Prostate gland (tissue), 2 donors: ENCODE measurements around the gene TPP1. TPM values are rescaled to one million over a fixed set of nuclear protein-coding genes. Genes with fewer than 3 reads are reported as not detected.

ENCODE experiments used
- DNase-seq: peaks from one replicate; pipeline ENCODE4 v3.0.0-alpha.2; 2019; ENCODE audit warnings: low spot score
- H3K27ac ChIP-seq, 2 donors: fragments of 200-600 bp; sonication (generic); 2 replicates each; pipeline ENCODE4 v1.5.1; 2017 to 2019
- H3K27me3 ChIP-seq: fragments of 200-600 bp; sonication (generic); replicated peaks from 2 replicates; pipeline ENCODE4 v1.5.1; 2019; ENCODE audit not compliant: insufficient read depth
- H3K36me3 ChIP-seq, 2 donors: fragments of 200-600 bp; sonication (generic); 1 replicate in 1 of 2; 2 replicates in 1 of 2; pipeline versions ENCODE4 v1.5.1 to v1.8.1; 2017 to 2019
- H3K4me1 ChIP-seq: fragments of 200-600 bp; sonication (generic); replicated peaks from 2 replicates; pipeline ENCODE4 v1.5.1; 2019
- H3K4me3 ChIP-seq, 2 donors: fragments of 200-600 bp; sonication (generic); 2 replicates each; pipeline ENCODE4 v1.5.1; 2017 to 2019
- H3K9me3 ChIP-seq: fragments of 200-600 bp; sonication (generic); 2 replicates; pipeline ENCODE4 v1.5.1; 2017
- POLR2A ChIP-seq: fragments of 450-650 bp; IDR thresholded peaks from one replicate; pipeline ENCODE4 v1.6.1; 2016; ENCODE audit warnings: antibody characterized with exemption, mild to moderate bottlenecking
- POLR2AphosphoS5 ChIP-seq: sonication (generic); formaldehyde crosslinking; IDR thresholded peaks from one replicate; pipeline ENCODE4 v1.6.1; 2017; ENCODE audit warnings: antibody characterized with exemption
- WGBS: methylation state at CpG from one replicate; pipeline ENCODE4 v1.1.5; 2018; 5-methylcytosine and 5-hydroxymethylcytosine counted together
- intact Hi-C: fragments of 100-400 bp; cut with DNase I; formaldehyde crosslinking; loops from one replicate; pipeline ENCODE4 v1.14.2; 2022
- total RNA-seq, 2 donors: library from RNA; depleted of rRNA; stranded (reverse); fragments of >200 nt; gene quantifications; one replicate each; pipeline ENCODE4 v1.1.0, GENCODE V29; 2016
- TF ChIP-seq, protein P1 (sequence below), 4 experiments: fragments of 200-600 bp in 2 of 4; fragments of 450-650 bp in 2 of 4; sonication (generic) in 2 of 4; IDR thresholded peaks; 1 replicate in 3 of 4; 2 replicates in 1 of 4; pipeline ENCODE4 v1.5.1; 2016 to 2019; ENCODE audit warnings: antibody characterized with exemption in 4 of 4, mild to moderate bottlenecking in 2 of 4, moderate library complexity in 2 of 4

Gene TPP1
- total RNA-seq = 100 to 1,000 TPM in 1 of 2 donors, 10 to 100 TPM in 1; 94.6 to 147 TPM

DNA sequence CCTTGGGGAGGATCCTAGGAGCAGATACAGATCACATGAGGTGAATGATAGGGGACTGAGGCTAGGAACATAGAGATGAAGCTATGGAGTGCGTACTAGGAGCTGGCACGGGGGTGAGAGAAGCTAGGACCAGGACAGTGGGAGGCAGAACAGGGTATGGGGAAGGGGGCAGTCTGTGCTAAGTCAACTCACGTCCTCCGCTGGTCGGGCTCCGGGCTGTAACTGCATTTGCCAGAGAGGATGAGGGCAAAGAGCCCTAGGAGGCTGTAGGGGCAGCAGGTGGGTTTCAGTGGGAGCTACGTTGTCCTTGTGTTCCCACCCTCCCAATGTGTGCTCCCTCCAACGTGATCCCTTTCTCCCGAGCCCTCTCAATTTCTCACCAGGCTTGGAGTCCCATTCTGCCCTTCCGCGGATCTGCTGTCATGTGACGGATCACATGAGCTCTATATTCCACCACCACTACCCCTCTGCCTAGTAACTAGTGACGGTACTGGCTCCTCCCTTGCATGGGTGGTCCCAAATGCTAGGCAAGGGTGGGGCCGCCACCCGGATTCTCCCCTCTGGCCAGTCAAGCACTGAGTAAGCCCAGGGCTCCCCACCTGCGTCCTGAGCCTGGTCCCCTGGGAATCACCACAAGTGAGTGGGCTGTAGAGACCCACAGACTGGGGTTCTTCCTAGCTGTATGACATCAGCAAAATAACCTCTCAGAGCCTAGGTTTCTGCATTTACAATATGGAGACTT lies at the start of gene TPP1:
Gene TPP1, minus strand, starts transcription at position 419 of the 742 bp plus-strand sequence. Its CDS starts 22 bp downstream, at position 397.
- DNase-seq = peak; percentile 96
- H3K9me3 ChIP-seq = no peaks in the 10 kb centered on the region
- 0% methylated on average over 16 of the region's 16 CpGs for WGBS
- no peaks in the 10 kb centered on the region for H3K27me3 ChIP-seq
- TF ChIP-seq POLR2A = peak; percentile 90
- TF ChIP-seq, protein P1, sequence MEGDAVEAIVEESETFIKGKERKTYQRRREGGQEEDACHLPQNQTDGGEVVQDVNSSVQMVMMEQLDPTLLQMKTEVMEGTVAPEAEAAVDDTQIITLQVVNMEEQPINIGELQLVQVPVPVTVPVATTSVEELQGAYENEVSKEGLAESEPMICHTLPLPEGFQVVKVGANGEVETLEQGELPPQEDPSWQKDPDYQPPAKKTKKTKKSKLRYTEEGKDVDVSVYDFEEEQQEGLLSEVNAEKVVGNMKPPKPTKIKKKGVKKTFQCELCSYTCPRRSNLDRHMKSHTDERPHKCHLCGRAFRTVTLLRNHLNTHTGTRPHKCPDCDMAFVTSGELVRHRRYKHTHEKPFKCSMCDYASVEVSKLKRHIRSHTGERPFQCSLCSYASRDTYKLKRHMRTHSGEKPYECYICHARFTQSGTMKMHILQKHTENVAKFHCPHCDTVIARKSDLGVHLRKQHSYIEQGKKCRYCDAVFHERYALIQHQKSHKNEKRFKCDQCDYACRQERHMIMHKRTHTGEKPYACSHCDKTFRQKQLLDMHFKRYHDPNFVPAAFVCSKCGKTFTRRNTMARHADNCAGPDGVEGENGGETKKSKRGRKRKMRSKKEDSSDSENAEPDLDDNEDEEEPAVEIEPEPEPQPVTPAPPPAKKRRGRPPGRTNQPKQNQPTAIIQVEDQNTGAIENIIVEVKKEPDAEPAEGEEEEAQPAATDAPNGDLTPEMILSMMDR (IDR thresholded peaks at IDR 0.05) = peak in 1 of 4 experiments; percentile 13
- TF ChIP-seq POLR2AphosphoS5 = peak; percentile 99
- no peaks in the 10 kb centered on the region for H3K36me3 ChIP-seq
- no peaks in the 10 kb centered on the region for H3K4me1 ChIP-seq
- intact Hi-C loops = no loop called here
- H3K27ac ChIP-seq = peak within 1 kb of the TSS; percentile 77 to 84
- peak within 1 kb of the TSS; percentile 47 to 62 for H3K4me3 ChIP-seq

DNA sequence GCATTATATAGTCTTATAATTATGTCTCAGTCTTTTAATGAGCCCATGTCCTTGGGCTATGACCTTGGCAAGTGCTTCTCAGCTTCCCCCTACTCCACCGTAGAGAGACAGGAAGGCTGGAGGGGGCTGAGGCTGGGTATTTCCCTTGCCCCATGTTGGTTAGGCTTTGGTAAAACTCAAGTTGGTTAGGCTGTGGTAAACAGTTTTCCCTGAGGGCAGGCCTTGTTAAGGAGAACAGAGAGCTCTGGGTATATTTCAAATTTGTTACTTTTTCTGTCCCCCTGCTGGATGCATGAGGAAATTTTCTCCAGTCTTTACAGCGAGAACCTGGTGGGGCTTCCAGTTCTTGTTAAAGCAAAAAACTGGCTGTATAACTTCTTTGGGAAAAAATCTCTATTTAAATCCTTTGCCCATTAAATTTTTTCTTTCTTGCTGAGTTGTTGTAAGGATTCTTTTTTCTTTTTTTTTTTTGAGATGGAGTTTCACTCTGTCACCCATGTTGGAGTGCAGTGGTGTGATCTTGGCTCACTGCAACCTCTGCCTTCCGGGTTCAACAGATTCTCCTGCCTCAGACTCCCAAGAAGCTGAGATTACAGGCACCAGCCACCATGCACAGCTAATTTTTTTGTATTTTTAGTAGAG lies 48.6 kb upstream of the TPP1 start:
- no peak for TF ChIP-seq POLR2AphosphoS5
- TF ChIP-seq, protein P1 (IDR thresholded peaks at IDR 0.05) = peak in 3 of 4 experiments; percentile 33 to 52 (median 45)
- no peak overlapping the region for H3K4me3 ChIP-seq
- H3K27ac ChIP-seq = no peak overlapping the region
- H3K9me3 ChIP-seq = no peaks in the 10 kb centered on the region
- intact Hi-C loops = no loop called here
- WGBS = 80% methylated on average over 3 of the region's 3 CpGs
- H3K27me3 ChIP-seq = no peaks in the 10 kb centered on the region
- no peaks in the 10 kb centered on the region for H3K4me1 ChIP-seq
- no peaks in the 10 kb centered on the region for H3K36me3 ChIP-seq
- no peak for DNase-seq

DNA sequence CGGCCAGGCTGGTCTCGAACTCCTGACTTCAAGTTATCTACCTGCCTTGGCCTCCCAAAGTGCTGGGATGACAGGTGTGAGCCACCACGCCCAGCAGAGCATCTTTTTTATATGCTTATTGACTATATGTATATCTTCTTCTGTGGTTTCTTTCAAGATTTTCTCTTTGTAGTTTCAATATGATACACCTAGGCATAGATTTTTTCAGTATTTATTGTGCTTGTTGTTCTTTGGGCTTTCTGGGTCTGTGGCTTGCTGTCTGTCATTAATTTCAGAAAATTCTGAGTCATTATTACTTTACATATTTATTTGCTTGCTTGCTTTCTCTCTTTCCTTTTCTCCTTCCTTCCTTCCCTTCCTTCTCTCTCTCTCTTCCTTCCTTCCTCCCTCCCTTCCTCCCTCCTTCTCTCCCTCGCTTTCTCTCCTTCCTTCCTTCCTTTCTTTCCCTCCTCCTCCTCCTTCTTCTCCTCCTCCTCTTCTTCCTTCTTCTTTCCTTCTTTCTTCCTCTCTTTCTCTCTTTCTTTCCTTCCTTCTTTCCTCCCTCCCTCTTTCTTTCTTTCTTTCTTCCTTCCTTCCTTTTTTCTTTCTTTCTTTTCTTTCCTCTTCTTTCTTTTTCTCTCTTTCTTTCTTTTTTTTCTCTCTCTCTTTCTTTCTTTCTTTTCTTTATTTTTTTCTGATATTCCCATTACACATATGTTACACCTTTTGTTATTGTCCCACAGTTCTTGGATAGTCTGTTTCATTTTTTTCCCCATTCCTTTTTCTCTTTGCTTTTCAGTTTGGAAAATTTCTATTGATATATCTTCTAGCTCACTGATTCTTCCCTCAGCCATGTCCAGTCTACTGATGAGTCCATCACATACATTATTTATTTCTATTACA lies 47.3 kb upstream of the TPP1 start:
- intact Hi-C loops = no loop called here
- Histone ChIP-seq H3K9me3 (no peaks in the 10 kb centered on the region), H3K4me3 (no peak overlapping the region), H3K27ac (no peak overlapping the region), H3K4me1 (no peaks in the 10 kb centered on the region), H3K36me3 (no peaks in the 10 kb centered on the region), H3K27me3 (no peaks in the 10 kb centered on the region)
- WGBS = 90% methylated on average over 4 of the region's 4 CpGs
- DNase-seq = no peak
- no peak for TF ChIP-seq POLR2A
- TF ChIP-seq, protein P1 (IDR thresholded peaks at IDR 0.05) = no peak
- no peak for TF ChIP-seq POLR2AphosphoS5

DNA sequence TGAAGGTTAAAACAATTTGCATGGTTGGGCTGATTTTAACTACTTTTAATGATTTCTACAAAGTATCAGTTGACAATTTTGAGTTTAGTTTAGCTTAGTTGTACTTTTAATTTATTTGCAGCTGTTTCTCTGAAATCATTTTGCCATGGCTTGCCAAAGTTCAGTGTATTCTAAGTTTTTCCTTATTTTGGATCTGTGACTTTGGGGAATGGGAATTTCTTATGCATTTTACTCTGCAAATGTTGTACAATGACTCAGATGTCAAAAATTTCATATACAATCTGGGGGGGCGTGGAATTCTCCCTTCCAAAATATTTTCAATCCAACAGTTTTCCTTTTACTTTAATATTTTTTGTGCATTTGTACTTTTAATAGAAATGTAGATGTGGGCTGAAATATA lies 45.3 kb upstream of the TPP1 start:
- Histone ChIP-seq H3K27me3 (no peaks in the 10 kb centered on the region), H3K36me3 (no peaks in the 10 kb centered on the region), H3K27ac (no peak overlapping the region), H3K4me3 (no peak overlapping the region), H3K4me1 (no peaks in the 10 kb centered on the region), H3K9me3 (no peaks in the 10 kb centered on the region)
- DNase-seq = no peak
- WGBS = 0% methylated on average over 1 of the region's 1 CpG
- TF ChIP-seq, protein P1 (IDR thresholded peaks at IDR 0.05) = no peak
- TF ChIP-seq POLR2AphosphoS5 = no peak
- intact Hi-C loops = no loop called here
